GM23248 (cell line): Measurements from ENCODE around the gene TIMM50.

Experiments used
- EZH2 ChIP-seq: fragments of 200-600 bp; sonication (generic); IDR thresholded peaks from 2 replicates; pipeline ENCODE4 v1.6.1; 2018; ENCODE audit warnings: antibody characterized with exemption, mild to moderate bottlenecking; ENCODE audit not compliant: insufficient read depth, poor library complexity, severe bottlenecking
- EZH2phosphoT487 ChIP-seq: fragments of 200-600 bp; sonication (generic); IDR thresholded peaks from 2 replicates; pipeline ENCODE4 v1.6.1; 2018; ENCODE audit warnings: antibody characterized with exemption, moderate library complexity, mild to moderate bottlenecking, low read depth; ENCODE audit not compliant: insufficient read depth

DNA sequence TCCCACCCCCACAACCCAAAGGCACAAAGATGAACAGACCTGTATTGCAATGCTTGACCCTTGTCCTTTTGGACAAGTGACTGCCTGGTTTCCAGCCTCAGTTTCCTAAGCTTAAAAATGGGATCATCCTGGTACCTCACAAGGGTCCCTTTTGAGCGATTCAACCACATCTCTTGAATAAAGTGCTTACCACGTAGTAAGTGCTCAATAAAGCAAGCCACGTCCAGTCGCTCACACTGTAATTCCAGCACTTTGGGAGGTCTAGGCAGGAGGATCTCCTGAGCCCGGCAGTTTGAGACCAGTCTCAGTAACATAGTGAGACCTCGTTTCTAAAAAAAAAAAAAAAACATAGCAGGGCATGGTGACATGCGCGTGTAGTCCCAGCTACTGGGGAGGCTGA is 19.3 kb downstream of the TIMM50 start:
- TF ChIP-seq EZH2 (no peak), EZH2phosphoT487 (no peak)
